Activated CD4-positive, CD25-positive, alpha-beta regulatory T cell treated with anti-CD3 and anti-CD28 coated beads, Interleukin-2, amount 50 U/mL, for 24 hours (primary cell): Measurements from ENCODE around the gene ADAM19.

Source experiments
- ATAC-seq, 2 donors: fragments of 150-1000 bp; cut with Tn5 transposase; one replicate each; pipeline ENCODE4 v1.10.0; 2021; ENCODE audit warnings: mild to moderate bottlenecking in 1 of 2, moderate library complexity in 1 of 2

The ADAM19 gene

DNA sequence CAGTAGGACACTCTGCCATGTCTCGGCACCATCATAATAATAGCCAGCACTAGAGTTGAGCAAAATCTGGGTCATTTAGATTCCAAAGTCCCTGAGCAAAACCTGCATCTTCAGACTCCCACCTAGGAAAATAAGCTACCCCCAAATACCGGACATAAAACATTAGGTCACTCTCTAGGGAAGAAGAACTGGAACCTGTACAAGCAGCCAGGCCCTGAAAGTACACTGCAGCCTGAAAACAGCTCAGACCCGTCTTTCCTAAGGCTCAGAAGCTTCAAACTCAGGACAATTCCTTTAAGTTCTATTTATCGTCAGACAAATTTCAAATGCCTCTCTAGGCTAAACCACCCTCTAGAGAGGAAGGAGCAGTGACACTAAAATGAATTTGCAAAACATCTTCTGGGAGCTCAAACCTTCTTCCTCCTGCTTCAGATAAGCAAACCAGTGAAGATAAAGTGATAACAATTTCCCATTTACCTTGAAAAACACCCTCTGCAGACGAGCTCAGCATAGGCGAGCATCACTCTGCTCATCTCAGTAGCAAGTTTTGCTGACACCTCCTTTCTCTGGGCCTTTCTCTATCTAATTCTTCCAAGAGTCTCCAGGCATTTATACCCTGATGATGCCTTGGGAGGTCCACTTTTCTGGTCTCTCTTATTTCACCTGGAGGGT lies 34.0 kb downstream of the ADAM19 start:
- ATAC-seq: no peak

GRCh38 chr5:157540707-157541446 lies 34.7 kb downstream of the ADAM19 start:
- peak; percentile 90 to 94 for ATAC-seq

DNA sequence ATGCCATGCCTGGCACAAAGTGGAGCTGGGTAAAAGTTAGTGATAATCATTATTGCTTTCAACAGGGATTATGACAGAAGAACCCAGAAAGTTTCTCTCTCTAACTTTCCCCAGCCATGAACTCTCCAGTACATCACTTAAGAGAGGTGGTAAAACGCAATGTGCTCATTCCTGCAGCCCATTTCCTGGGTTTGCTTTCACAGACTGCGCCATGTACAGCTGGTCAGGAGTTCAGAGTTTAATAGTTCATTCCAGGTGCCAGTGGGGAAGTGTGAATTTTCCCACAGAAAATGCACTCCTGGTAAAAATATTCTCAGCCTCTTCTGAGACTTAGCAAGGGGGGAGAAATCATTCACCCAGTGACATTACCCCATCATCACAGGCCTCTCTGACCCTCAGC lies 35.5 kb downstream of the ADAM19 start:
- ATAC-seq: no peak

DNA sequence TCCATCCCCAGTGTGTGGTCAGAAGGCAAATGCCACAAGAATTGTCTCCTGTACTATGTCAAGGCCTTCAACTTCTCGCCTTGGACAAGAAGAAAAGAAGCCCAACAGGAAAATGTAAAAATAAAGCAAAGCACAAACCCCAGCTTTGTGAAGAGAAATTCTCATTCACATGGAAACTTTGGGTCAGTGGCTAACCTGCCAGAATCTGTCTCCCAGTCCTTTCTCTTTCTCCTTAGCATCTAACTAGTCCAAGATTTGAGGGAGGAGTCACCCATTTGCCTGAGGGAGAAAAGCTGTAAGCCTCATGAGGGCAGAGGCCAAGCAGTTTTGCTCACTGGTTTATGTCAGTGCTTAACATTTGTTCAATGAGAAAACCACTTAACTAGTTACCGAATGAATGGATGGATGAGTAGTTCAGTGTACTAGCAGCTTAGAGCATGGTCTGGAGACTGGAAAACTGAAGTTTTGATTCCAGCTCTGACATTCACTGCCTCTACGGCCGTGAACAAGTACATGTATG lies 36.0 kb downstream of the ADAM19 start:
- no peak for ATAC-seq

DNA sequence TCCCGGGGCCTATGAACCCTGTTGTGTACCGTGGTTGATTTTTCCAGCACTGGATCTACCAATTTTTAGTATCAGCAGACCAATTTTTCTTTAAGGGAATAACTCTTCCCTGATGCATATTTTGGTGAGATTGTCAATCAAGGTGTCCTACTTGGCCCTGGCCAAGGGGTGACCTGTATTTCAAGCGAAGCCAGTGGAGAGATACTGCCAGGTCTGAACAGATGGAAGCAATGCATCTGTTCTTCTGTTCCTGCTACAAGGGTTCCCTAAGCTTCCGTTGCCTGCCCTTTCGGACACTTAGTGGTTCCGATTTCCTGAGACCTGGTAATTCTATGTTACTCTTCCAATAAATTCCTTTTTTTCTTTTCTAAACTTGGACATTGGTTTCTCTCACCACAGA lies 37.3 kb downstream of the ADAM19 start:
- no peak for ATAC-seq

- no peak for ATAC-seq
These were observed 40.3 kb downstream of the ADAM19 start for GRCh38 chr5:157535042-157535865.

DNA sequence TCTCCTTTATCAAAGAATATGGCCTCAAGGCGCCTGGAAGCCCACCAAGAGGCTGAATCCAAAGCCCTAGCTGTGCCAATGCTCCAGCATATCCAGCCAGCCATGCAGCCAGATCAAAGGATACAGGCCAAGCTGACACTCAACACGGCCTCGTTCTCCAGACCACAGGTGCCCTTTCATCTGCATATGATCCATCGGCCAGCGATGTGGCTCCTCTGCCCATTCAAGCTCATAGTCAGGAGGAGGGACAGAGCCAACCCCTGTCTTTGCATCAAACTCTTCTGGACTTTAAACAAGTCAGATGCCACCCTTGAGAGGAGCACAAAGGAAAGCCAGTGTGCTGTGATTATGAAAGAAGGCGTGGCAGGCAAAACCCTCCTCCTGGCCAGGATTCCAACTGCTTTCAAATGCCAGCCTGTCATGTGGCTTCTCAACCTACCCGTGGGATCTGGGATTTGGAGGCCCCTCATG lies 42.5 kb downstream of the ADAM19 start:
- no peak for ATAC-seq

GRCh38 chr5:157532022-157532421 lies 43.6 kb downstream of the ADAM19 start:
- ATAC-seq: no peak

- no peak for ATAC-seq
These were observed 45.2 kb downstream of the ADAM19 start for GRCh38 chr5:157530226-157530972.

DNA sequence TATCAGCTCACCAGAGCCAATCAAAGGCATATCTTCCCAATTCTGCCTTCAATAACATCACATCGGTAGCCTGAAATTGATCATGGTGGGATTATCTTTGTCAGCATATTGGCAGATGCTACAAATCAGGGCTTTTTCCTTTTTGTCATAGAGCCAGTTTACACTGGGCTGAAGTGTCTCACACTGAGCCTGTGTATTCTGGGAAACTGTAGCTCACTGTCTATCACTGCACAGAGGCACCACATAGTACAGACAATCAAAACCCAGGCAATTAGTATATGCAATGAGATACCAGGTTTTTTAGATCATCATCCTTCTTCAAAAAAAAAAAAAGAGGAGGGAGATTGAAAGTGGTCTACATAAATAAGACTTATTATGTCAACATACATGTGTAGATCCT lies 46.6 kb downstream of the ADAM19 start:
- ATAC-seq: no peak

GRCh38 chr5:157528036-157528632 lies 47.4 kb downstream of the ADAM19 start:
- ATAC-seq: no peak

- ATAC-seq: no peak
These were observed 50.7 kb downstream of the ADAM19 start for GRCh38 chr5:157524887-157525286.

DNA sequence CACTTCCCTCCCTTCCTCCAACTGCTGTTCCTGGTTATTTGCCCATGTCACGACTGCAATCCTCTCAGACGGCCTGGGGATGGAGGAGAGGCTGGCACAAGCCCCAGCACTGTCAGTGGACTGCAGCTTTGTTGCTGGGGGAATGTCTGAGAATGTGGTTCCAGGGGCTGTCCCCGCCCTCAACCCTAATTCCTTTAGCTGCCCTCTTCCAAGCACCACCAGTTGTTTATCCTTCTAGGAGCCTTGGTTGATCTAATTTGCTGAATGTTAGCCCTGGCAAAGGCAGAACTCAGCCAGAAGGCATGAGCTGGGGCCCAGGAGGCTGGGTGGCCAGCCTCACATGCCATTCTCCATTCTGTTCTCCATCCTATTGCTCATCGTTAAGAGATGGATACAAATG lies 51.6 kb downstream of the ADAM19 start:
- ATAC-seq: no peak

- no peak for ATAC-seq
These were observed 53.9 kb downstream of the ADAM19 start for GRCh38 chr5:157521704-157522029.

DNA sequence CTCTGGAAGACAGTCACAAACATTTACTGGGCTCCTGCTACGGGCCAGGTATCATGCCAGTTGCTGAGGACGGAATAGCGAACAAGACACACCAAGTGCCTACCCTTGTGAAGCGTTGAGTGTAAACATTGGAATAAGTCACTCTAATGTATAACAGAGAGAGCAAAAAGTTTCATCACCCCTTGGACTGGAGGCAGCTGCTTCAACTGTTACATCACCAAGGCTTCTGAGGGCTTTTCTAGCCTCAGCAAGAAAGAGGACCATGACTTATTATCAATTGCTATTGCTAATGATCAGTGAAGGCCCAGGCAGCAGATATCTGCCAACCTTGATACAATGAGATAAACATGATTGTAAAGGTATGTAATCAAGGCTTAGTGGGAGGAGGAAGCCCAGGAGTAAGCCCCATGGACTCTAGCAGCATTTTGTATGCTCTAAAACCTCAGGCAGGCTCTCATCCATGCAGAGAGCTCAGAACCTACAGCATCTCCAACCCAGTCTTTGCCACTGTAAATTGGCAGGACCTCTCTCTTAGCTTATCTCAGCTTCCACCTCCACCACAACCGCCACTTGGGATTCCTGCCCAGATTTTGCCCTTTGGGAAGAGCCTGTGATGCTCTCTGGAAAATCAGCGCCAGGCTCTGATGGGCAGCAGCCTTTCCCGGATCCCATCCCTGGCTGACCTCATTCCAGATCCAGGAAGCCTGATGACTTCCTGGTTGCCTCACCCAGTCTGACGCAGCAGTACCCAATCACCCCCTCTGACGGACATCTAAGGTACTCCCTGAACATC lies 54.5 kb downstream of the ADAM19 start:
- no peak for ATAC-seq

DNA sequence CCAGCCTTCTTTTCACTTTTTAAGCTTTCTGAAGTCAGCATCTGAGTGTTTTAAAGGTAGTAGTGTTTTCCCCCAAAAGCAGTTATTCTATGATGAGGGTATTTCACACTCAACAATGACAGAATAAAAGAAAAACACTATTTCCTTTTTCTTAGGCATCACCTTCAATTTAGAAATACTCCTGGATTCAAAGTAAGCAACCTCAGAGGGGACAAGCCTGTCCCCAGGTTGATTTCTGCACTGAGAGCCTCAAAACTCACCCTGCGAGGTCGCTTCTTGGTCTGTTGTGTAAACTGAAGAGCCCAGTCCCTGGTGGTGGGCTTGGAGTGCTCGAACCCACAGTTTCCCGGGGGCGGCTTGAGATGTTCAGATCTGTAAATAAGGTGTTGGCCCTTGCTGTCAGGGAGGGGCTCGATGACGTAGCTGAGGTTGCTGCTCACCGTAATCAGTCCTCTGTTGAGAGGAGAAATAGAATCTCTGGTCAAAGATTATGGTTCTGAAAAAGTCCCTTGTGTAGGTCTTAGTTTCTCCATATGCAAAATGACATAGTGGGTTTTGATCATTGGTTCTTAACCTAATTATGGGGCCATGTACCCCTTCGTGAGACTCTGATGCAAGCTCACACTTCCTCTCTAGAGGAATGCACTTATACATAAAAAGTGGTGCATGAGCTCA lies 55.9 kb downstream of the ADAM19 start:
- no peak for ATAC-seq

- ATAC-seq: no peak
These were observed 56.6 kb downstream of the ADAM19 start for GRCh38 chr5:157518963-157519362.

- ATAC-seq: no peak
These were observed 58.8 kb downstream of the ADAM19 start for GRCh38 chr5:157516626-157517325.

GRCh38 chr5:157516006-157516405 lies 59.6 kb downstream of the ADAM19 start:
- ATAC-seq: peak; percentile 88 to 90

- no peak for ATAC-seq
These were observed 60.6 kb downstream of the ADAM19 start for GRCh38 chr5:157514974-157515373.
